ENCODE results near the gene CSF1R. TPM values are rescaled to one million over a fixed set of nuclear protein-coding genes. Genes with fewer than 3 reads are reported as not detected.

CSF1R gene
- total and polyA plus RNA-seq, 2 of the 4 experiments (the other 2 are of a cell fraction), result 0.14 to 0.36 TPM

DNA sequence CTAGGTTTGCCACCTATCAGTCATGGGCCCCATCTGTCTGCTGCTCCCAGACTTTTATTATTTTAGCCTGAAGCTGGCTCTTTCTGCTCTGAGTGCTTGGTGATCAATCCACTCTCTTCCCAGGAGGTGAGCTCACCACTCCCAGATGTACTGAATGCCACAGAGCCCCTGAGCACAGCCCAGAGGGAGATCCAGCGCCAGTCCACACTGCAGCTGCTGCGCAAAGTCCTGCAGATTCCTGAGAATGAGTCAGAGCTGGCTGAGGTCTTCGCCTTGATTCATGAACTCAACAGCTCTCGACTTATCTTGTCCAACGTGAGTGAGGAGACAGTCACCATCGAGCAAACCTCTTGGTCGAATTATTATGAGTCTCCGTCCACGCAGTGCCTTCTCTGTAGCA is 49.8 kb downstream of the CSF1R start:
- Histone ChIP-seq H2BK5ac (ENCODE audit: low read depth, low read length, poor library complexity, severe bottlenecking) (peak overlapping the region; percentile 50), H3K56ac (ENCODE audit: extremely low read depth, insufficient read depth, low read length) (no peak overlapping the region), H3K4me1 (ENCODE audit: control insufficient read depth, insufficient read depth, low read length) (0 out of 2 replicates have a peak, but pooled peaks cover 4% of the 10 kb centered on the region), H2AK9ac (replicated peaks; ENCODE audit: low read depth, low read length, poor library complexity) (no peak overlapping the region), H3K9me1 (ENCODE audit: insufficient read depth, low read length) (peaks cover 17% of the 10 kb centered on the region; the same call in 1 of the 2 replicates), H2BK15ac (ENCODE audit: low read depth, low read length) (no peak overlapping the region), H4K5ac (ENCODE audit: low read depth, low read length) (no peak overlapping the region), H4K20me1 (ENCODE audit: insufficient read depth, low read length) (no peaks in the 10 kb centered on the region), H3K18ac (ENCODE audit: low read depth, low read length) (no peak overlapping the region), H2AK5ac (ENCODE audit: low read depth, low read length) (peak overlapping the region; percentile 12; the same call in 1 of the 2 replicates), H3K79me1 (ENCODE audit: low read depth in 1 of 2, low read length in 2 of 2) (peaks cover 9 to 68% of the 10 kb centered on the region in 2 experiments), H3K36me3 (ENCODE audit: control insufficient read depth, insufficient read depth, low read length) (peaks cover 44% of the 10 kb centered on the region), H3K14ac (replicated peaks; ENCODE audit: low read depth, low read length) (no peak overlapping the region), H3K9me3 (ENCODE audit: control insufficient read depth, insufficient read depth, low read length) (no peaks in the 10 kb centered on the region), H2AFZ (replicated peaks; ENCODE audit: low read length, poor library complexity) (no peak overlapping the region), H3K27me3 (ENCODE audit: control insufficient read depth, insufficient read depth, low read length) (no peaks in the 10 kb centered on the region), H2BK120ac (ENCODE audit: low read depth, low read length) (no peak overlapping the region), H3K27ac (ENCODE audit: insufficient read depth, low read length) (no peak overlapping the region), H3K4me3 (ENCODE audit: insufficient read depth, low read depth, low read length) (no peak overlapping the region), H4K8ac (ENCODE audit: low read depth in 2 of 2, low read length in 2 of 2) (0 out of 4 replicates have a peak overlapping the region, but pooled peaks of 1 of the 2 experiments have one; percentile 23), H3K4me2 (ENCODE audit: low read depth, low read length) (peak overlapping the region; percentile 48; the same call in 1 of the 2 replicates), H4K91ac (ENCODE audit: insufficient read depth, low read depth, low read length) (no peak overlapping the region), H3K9ac (ENCODE audit: low read depth, low read length) (no peak overlapping the region), H3K23ac (ENCODE audit: low read depth, low read length) (no peak overlapping the region), H2BK20ac (ENCODE audit: low read depth, low read length) (no peak overlapping the region), H3K4ac (ENCODE audit: low read depth, low read length) (no peak overlapping the region)
- dilution Hi-C loops (cut with HindIII; ENCODE audit: low sequenced_read_pairs, unreplicated experiment), result no loop called here
- no TSS peak for BruUV-seq (replicated peaks)
- peak; percentile 99 for DNase-seq
- TF ChIP-seq NFE2L2 (IDR thresholded peaks at IDR 0.05; ENCODE audit: low read depth, low read length) (no peak), CEBPB (IDR thresholded peaks at IDR 0.05; ENCODE audit: low read depth, low read length) (no peak), MAFK (IDR thresholded peaks at IDR 0.05; ENCODE audit: low read depth, low read length) (peak; percentile 21; the same call in 1 of the 2 replicates), CTCF (conservative IDR thresholded peaks at IDR 0.05; ENCODE audit: low read depth, low read length) (no peak), RCOR1 (IDR thresholded peaks at IDR 0.05; ENCODE audit: insufficient replicate concordance, low read length) (peak; percentile 56), RAD21 (IDR thresholded peaks at IDR 0.05; ENCODE audit: low read length) (peak; percentile 37), MXI1 (IDR thresholded peaks at IDR 0.05; ENCODE audit: borderline replicate concordance, low read depth, low read length) (0 out of 2 replicates have a peak, but pooled peaks have one; percentile 29), FOS (IDR thresholded peaks at IDR 0.05; ENCODE audit: low read depth, low read length) (peak; percentile 85), ELK1 (IDR thresholded peaks at IDR 0.05; ENCODE audit: borderline replicate concordance, low read depth, low read length) (no peak), POLR2A (IDR thresholded peaks at IDR 0.05; ENCODE audit: low read depth, low read length) (no peak), SMC3 (IDR thresholded peaks at IDR 0.05; ENCODE audit: low read depth, low read length) (no peak; the same call in 1 of the 2 replicates), BHLHE40 (IDR thresholded peaks at IDR 0.05; ENCODE audit: low read depth, low read length) (peak; percentile 44; the same call in 1 of the 2 replicates), MAZ (IDR thresholded peaks at IDR 0.05; ENCODE audit: borderline replicate concordance, low read depth, low read length) (no peak)
- WGBS, 2 experiments (ENCODE audit: extremely low coverage in 2 of 2, insufficient read length in 1 of 2), result 3% methylated on average over 5 of the region's 9 CpGs; no CpG with 5 or more reads in 1 of the 2 experiments
- intact Hi-C loops (cut with micrococcal nuclease), result loop anchor here (2.0 to 10.0 kb wide), 2 partner anchors 72 to 178 kb away; no protein-coding TSS in a partner anchor
- peak; percentile 98 for ATAC-seq (ENCODE audit: low read depth)
- ChIA-PET POLR2A (ENCODE audit: unreplicated experiment) (no interaction called here), CTCF (interaction anchor here (0.6 to 1.0 kb wide), 4 partner anchors 24 to 77 kb away, joined by 3 to 5 read pairs (median 4); no protein-coding TSS in a partner anchor)
- in situ Hi-C loops (cut with MboI; ENCODE audit: low sequenced_read_pairs), result no loop called here
